Measurements from ENCODE around the gene TFF1.

Gene TFF1

GRCh38 chr21:42369821-42370220 is 3.5 kb upstream of the TFF1 start:
- TF ChIP-seq ZFX (IDR thresholded peaks at IDR 0.05; ENCODE audit: borderline replicate concordance) (no peak), CTCF (IDR thresholded peaks at IDR 0.05) (no peak)
- H3K27ac ChIP-seq, result no peak overlapping the region

- H3K27ac ChIP-seq, result no peak overlapping the region
- TF ChIP-seq CTCF (IDR thresholded peaks at IDR 0.05) (no peak), ZFX (IDR thresholded peaks at IDR 0.05; ENCODE audit: borderline replicate concordance) (no peak)
Observed at GRCh38 chr21:42367367-42368165, 1.2 kb upstream of the TFF1 start.

GRCh38 chr21:42365770-42366169 is 565 bp downstream of the TFF1 start:
- no peak overlapping the region for H3K27ac ChIP-seq

GRCh38 chr21:42364304-42364865 is 1.9 kb downstream of the TFF1 start:
- no peak for TF ChIP-seq ZFX (IDR thresholded peaks at IDR 0.05; ENCODE audit: borderline replicate concordance)
- TF ChIP-seq CTCF (IDR thresholded peaks at IDR 0.05), result no peak

More at GRCh38 chr21:42365770-42366169, 565 bp downstream of the TFF1 start:
- no peak for TF ChIP-seq ZFX (IDR thresholded peaks at IDR 0.05; ENCODE audit: borderline replicate concordance)
- TF ChIP-seq CTCF (IDR thresholded peaks at IDR 0.05), result no peak

GRCh38 chr21:42363312-42363711 is 3.0 kb downstream of the TFF1 start:
- H3K27ac ChIP-seq, result no peak overlapping the region
- no peak for TF ChIP-seq ZFX (IDR thresholded peaks at IDR 0.05; ENCODE audit: borderline replicate concordance)
- TF ChIP-seq CTCF (IDR thresholded peaks at IDR 0.05), result no peak

More at GRCh38 chr21:42364304-42364865, 1.9 kb downstream of the TFF1 start:
- no peak overlapping the region for H3K27ac ChIP-seq

- TF ChIP-seq ZFX (IDR thresholded peaks at IDR 0.05; ENCODE audit: borderline replicate concordance) (no peak), CTCF (IDR thresholded peaks at IDR 0.05) (no peak)
- no peak overlapping the region for H3K27ac ChIP-seq
Observed at GRCh38 chr21:42362700-42363099, 3.6 kb downstream of the TFF1 start.

- TF ChIP-seq CTCF (IDR thresholded peaks at IDR 0.05), result no peak
- TF ChIP-seq ZFX (IDR thresholded peaks at IDR 0.05; ENCODE audit: borderline replicate concordance), result no peak
- no peak overlapping the region for H3K27ac ChIP-seq
Observed at GRCh38 chr21:42362198-42362597, 4.1 kb downstream of the TFF1 start.

All from 22Rv1 (cell line).